Measurements from ENCODE around the gene PLA2G3. TPM values are rescaled to one million over a fixed set of nuclear protein-coding genes. Genes with fewer than 3 reads are reported as not detected.

Gene PLA2G3
- total RNA-seq, 1 donor from 2014 or later = not detected

DNA sequence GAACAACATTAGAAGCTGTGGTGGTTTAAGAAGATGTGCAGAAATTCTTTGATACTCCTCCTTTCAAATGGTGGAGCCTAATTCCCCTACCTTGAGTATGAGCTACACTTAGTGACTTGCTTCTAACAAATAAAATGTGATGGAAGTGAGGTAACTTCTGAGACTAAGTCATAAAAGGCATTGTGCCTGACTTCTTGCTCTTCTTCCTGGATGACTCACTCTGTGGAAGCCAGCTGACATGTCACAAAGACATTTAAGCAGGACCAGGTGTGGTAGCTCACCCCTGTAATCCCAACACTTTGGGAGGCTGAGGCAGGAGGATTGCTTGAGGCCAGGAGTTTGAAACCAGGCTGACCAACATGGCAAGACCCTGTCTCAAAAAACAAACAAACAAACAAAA lies 3.9 kb upstream of the PLA2G3 start:
- Histone ChIP-seq H3K27ac (replicated peaks) (no peak overlapping the region), H3K36me3 (no peaks in the 10 kb centered on the region)

DNA sequence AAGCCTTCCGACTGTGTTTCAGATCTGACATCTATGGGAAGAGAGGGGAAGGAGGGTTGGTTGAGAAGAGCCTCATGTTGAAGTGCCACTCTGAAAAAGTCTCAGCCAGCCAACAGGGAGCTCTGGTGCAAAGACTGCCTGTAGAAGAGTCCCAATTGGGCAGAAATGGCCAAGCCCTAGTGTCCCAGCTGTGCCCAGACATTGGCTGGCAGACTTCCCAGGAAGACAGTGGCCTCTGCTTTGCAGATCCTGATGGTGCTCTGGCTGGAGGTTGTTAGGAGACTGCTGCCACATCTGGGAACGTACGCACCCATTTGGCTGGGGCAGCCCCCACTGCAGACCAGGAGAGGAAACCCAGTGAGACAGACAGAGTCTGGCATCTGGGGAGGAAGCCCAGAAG lies 3.2 kb upstream of the PLA2G3 start:
- H3K27me3 ChIP-seq (ENCODE audit: low read depth) = peaks cover 17% of the 10 kb centered on the region
- no peak overlapping the region for H3K4me3 ChIP-seq
- TF ChIP-seq, protein P1, sequence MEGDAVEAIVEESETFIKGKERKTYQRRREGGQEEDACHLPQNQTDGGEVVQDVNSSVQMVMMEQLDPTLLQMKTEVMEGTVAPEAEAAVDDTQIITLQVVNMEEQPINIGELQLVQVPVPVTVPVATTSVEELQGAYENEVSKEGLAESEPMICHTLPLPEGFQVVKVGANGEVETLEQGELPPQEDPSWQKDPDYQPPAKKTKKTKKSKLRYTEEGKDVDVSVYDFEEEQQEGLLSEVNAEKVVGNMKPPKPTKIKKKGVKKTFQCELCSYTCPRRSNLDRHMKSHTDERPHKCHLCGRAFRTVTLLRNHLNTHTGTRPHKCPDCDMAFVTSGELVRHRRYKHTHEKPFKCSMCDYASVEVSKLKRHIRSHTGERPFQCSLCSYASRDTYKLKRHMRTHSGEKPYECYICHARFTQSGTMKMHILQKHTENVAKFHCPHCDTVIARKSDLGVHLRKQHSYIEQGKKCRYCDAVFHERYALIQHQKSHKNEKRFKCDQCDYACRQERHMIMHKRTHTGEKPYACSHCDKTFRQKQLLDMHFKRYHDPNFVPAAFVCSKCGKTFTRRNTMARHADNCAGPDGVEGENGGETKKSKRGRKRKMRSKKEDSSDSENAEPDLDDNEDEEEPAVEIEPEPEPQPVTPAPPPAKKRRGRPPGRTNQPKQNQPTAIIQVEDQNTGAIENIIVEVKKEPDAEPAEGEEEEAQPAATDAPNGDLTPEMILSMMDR (IDR thresholded peaks at IDR 0.05; ENCODE audit: borderline replicate concordance) = no peak
- no peaks in the 10 kb centered on the region for H3K36me3 ChIP-seq
- no peak for DNase-seq
- no peaks in the 10 kb centered on the region for H3K9me3 ChIP-seq (replicated peaks)
- peaks cover 17% of the 10 kb centered on the region for H3K4me1 ChIP-seq
- H3K27ac ChIP-seq (replicated peaks) = no peak overlapping the region
- intact Hi-C loops (cut with micrococcal nuclease) = no loop called here

More for the DNA sequence above, 3.9 kb upstream of the PLA2G3 start:
- DNase-seq = no peak
- no peak overlapping the region for H3K4me3 ChIP-seq
- peaks cover 22% of the 10 kb centered on the region for H3K4me1 ChIP-seq
- no peaks in the 10 kb centered on the region for H3K9me3 ChIP-seq (replicated peaks)
- intact Hi-C loops (cut with micrococcal nuclease) = no loop called here
- H3K27me3 ChIP-seq (ENCODE audit: low read depth) = peaks cover 10% of the 10 kb centered on the region
- TF ChIP-seq, protein P1 (IDR thresholded peaks at IDR 0.05; ENCODE audit: borderline replicate concordance) = no peak

DNA sequence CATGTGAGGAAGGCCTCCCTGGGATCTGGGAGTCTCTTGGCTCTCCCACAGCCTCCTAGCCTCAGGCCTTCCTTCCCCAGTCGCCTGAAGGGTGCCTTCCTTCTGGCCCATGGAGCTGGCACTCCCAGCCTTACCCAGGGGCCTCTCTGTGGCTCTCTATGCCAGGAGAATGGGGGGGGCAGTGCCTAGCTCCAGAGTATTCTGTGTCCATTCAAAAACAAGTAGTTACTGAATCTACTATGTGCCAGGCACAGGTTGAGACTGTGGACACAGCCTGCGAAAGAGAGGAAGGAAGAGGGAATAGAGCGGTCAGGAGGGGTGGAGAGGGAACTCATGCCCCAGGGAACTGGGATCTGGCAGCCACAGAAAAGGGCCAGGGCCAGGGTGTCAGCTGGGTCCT lies 2.7 kb upstream of the PLA2G3 start:
- no peak for DNase-seq
- Histone ChIP-seq H3K4me1 (peaks cover 12% of the 10 kb centered on the region), H3K36me3 (no peaks in the 10 kb centered on the region), H3K4me3 (no peak overlapping the region), H3K27ac (replicated peaks) (no peak overlapping the region), H3K9me3 (replicated peaks) (no peaks in the 10 kb centered on the region), H3K27me3 (ENCODE audit: low read depth) (peaks cover 22% of the 10 kb centered on the region)
- intact Hi-C loops (cut with micrococcal nuclease) = no loop called here
- TF ChIP-seq, protein P1 (IDR thresholded peaks at IDR 0.05; ENCODE audit: borderline replicate concordance) = no peak

DNA sequence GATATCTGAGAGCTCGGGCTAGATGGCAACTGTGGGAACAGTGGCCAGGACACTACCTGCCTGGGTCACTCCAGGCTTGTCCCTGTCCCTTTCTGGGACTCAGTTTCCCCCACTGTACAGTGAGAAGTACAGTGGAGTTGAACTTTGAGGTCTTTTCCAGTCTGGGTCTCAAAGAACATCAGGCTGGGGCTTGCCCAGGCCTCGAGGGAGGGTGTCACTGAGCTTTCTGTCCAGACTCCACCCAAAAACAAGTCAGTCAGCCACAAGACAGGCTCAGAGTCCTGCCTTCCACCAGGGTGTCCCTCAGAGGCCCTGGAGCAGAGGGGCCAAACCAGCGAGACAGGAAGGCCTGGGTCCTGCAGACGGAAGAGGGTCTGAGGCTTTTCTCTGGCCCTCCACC lies 2.0 kb upstream of the PLA2G3 start:
- DNase-seq = no peak
- Histone ChIP-seq H3K27me3 (ENCODE audit: low read depth) (peaks cover 26% of the 10 kb centered on the region), H3K9me3 (replicated peaks) (no peaks in the 10 kb centered on the region), H3K4me1 (peaks cover 9% of the 10 kb centered on the region), H3K4me3 (no peak overlapping the region), H3K36me3 (no peaks in the 10 kb centered on the region), H3K27ac (replicated peaks) (no peak overlapping the region)
- intact Hi-C loops (cut with micrococcal nuclease) = no loop called here
- TF ChIP-seq, protein P1 (IDR thresholded peaks at IDR 0.05; ENCODE audit: borderline replicate concordance) = no peak

DNA sequence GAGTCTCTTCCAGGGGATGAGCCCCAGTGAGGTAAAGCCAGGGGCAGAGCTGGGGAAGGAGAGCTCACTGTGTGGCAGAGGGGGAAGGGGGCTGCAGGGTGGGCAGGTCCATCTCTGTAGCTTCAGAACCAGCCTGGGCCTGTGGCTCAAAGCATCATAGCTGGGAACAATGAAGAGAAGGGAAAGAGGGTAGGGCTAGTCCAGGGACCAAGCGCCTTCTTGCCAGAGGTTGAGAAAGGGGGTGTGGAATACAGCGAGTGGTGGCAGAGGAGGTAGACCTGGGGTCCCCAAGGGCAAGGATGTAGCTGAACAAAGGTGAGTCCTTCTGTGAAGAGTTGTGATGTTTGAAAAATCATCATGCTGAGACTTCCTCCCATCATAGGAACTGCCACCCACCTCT lies 1.2 kb upstream of the PLA2G3 start:
- Histone ChIP-seq H3K4me3 (no peak overlapping the region), H3K36me3 (no peaks in the 10 kb centered on the region), H3K4me1 (peaks cover 9% of the 10 kb centered on the region), H3K27ac (replicated peaks) (no peak overlapping the region), H3K9me3 (replicated peaks) (no peaks in the 10 kb centered on the region), H3K27me3 (ENCODE audit: low read depth) (peaks cover 26% of the 10 kb centered on the region)
- DNase-seq = no peak
- TF ChIP-seq, protein P1 (IDR thresholded peaks at IDR 0.05; ENCODE audit: borderline replicate concordance) = no peak
- intact Hi-C loops (cut with micrococcal nuclease) = no loop called here

DNA sequence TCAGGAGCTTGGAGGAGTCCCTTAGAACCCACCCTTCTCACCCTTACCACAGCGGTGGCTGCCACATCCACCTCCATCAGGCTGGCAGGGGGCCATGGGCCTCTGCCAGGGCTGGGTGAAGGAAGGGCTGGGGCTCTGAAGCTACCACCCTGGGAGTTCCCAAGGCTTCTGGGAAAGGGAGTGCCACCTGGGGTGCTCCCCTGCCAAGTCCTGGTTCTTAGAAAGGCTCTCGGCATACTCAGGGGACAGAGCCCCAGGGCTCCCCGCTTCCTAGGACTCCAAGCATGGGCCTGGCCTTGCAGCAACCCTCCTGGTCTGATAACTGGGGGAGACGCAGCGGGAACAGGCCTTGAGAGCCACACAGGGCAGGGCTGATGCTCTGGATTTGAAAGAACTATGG lies 438 bp upstream of the PLA2G3 start:
- Histone ChIP-seq H3K27ac (replicated peaks) (no peak overlapping the region), H3K9me3 (replicated peaks) (no peaks in the 10 kb centered on the region), H3K36me3 (no peaks in the 10 kb centered on the region), H3K4me1 (peaks cover 9% of the 10 kb centered on the region), H3K4me3 (no peak overlapping the region), H3K27me3 (ENCODE audit: low read depth) (peaks cover 26% of the 10 kb centered on the region)
- TF ChIP-seq, protein P1 (IDR thresholded peaks at IDR 0.05; ENCODE audit: borderline replicate concordance) = no peak
- DNase-seq = no peak
- intact Hi-C loops (cut with micrococcal nuclease) = no loop called here
